GM18858 (cell line): Measurements from ENCODE around the gene TTC31.
"Not testable (repeated sequence)": the region's sequence is repeated elsewhere in the genome, so short reads cannot be mapped to it uniquely, and the experiment has no call there.

ENCODE experiments used
- ATAC-seq: cut with Tn5 transposase; IDR thresholded peaks from one replicate; pipeline ENCODE4 v1.9.1; 2021; ENCODE audit not compliant: unreplicated experiment

Gene TTC31

GRCh38 chr2:74483675-74484164 lies 839 bp downstream of the TTC31 start:
- not testable (repeated sequence) for ATAC-seq

DNA sequence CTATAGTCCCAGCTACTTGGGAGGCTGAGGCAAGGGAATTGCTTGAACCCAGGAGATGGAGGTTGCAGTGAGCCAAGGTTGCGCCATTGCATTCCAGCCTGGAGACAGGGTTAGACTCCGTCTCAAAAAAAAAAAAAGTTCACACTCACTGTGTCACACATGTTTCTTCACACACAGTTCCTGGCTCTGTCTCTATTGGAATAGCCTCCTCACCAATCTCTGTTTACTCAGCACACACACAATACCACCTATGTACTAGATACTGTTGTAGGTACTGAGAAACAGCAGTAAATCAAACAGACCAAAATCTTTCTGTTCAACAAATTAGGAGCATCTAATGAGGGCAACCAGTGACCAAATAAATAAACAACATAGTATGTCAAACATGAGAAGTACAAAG lies 3.3 kb downstream of the TTC31 start:
- ATAC-seq, result no peak

DNA sequence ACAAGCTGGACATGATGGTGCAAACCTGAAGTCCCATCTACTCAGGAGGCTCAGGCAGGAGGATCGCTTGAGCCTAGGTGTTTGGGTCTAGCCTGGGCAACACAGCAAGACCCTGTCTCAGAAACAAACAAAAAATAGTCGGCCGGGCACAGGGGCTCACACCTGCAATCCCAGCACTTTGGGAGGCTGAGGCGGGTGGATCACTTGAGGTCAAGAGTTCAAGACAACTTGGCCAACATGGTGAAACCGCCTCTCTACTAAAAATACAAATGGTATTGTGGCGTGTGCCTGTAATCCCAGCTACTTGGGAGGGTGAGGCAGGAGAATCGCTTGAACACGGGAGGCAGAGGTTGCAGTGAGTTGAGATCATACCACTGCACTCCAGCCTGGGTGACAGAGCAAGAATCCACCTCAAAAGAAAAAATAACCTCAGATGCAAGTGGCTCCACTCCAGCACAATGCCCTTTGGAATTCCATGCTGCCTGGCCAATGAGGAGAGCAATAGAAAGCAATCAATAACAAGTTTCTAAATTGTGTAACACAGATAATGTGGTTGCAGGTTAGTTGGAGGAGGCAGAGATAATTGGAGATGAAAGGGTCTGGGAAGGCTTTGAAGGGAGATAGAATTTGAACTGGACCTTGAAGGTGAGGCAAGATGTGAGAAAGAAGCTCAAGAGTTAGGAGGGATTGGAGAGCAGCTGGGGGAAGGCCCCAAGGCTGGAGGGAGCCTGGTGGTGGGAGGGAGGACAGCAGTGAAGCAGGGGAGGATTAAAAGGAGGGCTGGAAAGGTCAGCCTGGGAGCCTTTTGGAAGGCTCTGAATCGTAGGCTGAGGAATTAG lies 6.0 kb downstream of the TTC31 start:
- ATAC-seq, result no peak

DNA sequence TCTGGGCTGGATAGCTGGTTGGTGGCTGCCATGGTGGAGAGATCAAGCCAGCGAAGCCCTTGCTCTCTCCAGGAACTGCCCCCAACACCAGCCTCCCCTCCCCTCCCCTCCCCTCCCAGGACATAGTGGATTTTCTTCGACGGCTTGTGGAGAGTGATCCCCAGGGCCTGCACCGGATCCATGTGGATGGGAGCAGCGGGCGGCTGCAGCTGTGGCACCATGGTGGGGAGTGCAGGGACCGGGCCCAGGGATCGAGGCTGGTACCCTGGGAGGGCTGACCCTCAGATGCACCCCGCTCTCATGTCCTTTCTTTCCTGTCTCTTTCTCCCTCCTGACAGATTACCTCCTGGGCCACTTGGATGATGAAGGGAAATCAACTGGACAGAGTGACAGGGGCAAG lies 7.0 kb downstream of the TTC31 start:
- no peak for ATAC-seq

GRCh38 chr2:74491648-74492544 lies 9.0 kb downstream of the TTC31 start:
- ATAC-seq, result no peak

DNA sequence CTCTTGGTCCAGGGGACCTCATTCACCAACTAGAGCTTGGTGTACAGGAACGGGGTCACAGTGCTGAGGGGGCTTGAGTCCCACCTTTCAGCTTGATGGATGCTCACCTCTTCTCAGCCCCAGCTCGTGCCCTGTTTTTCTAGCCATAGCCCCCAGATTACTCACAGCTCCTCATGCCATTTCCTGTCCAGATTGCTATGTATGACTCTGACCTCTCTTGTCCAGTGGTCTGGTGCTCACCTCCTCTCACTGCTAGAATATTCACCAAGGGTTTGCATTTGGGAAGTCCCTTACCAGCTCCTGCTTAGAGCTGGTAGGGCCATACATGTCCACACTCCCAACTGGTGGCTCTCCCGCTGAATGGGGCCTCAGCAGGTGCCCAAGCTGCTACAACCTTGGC lies 10.7 kb downstream of the TTC31 start:
- no peak for ATAC-seq

DNA sequence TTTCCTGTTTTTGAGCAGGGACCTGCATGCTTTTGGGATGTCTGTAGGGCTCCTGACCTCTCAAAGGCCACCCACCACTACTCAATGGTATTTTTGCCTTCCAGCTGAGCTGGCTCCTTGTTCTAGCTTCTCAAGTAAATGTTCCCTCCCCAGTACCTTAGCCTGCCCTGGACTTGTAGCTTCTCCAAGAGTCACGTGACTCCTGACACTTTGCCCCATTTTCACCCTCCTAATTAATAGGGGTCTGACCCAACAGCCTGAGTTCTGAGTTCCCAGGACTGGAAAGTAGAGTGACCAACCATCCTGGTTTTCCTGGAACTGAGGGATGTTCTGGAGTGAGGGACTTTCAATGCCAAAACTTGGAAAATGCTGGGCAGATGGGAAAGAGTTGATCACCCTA lies 12.6 kb downstream of the TTC31 start:
- no peak for ATAC-seq

DNA sequence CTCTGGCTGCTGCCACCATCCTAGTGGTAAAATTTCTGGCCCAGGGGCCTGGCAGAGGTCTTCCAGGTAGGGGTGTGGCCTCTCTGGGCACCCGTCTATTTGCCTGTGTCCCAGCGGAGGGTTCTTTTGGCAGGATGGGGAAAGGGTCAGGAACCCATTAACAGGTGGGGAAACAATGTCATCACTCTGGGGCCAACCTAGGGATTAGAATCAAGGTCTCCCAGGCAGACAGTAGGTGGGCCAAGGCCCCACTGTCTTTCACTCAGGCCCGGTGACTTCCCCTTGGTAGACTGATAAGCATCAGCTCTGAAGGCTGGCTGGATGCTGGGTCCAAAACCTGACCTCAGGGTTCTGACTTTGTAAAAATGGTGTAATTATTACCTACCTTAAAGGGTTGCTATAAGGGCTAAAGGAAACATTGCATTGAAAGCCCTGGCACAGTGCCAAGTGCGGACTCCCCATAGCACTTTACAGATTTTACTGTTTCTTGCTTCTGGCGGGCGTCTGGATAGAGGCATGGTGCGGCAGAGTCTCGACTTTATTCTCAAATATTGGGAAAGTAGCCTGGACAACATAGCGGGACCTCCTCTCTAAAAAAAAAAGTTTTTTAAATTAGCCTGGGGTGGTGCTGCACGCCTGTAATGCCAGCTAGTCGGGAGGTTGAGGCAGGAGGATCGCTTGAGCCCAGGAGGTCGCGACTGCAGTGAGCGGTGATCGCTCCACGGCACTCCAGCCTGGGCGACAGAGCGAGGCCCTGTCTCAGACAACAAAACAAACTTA lies 14.3 kb downstream of the TTC31 start:
- ATAC-seq, result no peak

DNA sequence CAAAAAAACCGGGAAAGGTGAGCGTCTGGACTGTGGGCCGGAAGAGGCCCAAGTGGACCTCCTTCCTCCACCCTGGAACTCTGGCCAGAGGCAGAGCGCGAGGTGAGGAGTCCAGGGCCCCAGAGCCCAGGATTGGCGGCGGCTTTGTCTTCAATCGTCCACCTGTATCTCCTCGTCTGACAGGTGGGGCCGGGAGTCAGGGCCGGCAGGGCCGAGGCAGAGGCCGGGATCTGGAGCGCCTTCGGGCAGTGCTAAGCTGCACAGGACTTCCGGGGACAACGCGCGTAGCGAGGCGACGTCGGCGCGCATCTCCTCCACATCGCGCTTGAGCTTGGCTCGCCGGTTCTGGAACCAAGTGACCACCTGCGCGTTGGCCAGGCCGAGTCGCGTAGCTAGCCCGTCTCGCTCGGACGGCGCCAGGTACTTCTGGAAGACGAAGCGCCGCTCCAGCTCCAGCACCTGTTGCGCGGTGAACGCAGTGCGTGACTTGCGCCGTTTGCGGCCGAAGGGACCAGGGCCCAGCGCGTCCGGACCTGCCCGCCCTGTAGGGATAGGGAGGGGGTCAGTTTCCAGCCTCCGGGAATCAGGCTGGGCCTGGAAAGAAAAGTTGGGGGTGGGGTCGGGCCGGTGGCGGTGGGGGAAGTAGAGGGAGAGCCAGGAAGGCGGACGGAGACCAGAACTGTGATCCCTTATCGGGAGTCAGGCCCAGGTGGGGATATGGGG lies 15.1 kb downstream of the TTC31 start:
- no peak for ATAC-seq

DNA sequence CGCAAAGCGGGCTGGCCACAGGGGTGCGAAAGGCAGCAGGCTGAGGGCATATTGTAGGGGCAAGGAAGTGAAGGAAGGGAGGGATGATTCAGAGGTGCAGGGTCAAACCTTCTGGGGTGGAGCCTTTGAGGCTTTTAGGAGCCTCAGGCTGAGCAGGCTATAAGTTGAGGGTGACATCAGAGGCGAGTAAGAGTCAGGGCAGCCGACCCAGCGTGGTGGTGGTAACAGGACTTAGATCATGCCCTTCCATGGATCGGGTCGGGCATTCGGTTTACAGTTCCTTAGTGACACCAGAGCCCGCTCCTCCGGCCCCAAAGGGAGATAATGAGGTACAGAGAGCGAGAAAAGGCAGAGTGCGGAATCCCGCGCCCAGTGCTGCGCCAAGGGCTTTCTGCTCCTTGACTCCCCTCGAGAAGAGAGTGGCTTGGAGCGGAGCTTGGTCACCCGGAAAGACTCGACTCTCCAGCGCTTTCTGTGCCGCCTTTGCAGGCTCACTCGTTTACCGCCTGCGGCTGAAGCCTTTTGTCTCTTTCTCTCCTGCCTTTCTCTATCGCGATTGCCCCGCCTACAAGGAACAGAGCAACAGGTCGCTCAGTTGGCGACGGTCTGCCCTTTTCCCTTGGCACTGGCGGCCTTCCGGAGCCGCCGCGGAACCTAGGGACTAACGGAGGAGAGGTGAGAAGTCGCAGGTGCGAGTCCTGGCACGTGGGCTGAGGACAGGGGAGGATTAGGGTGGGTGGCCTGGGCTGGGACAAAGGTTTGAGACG lies 15.8 kb downstream of the TTC31 start:
- ATAC-seq, result no peak

GRCh38 chr2:74499267-74499939 lies 16.5 kb downstream of the TTC31 start, which contains the start of gene LBX2:
Gene LBX2, minus strand, starts transcription at chr2:74499603. Its CDS starts 66 bp downstream, at chr2:74499537.
- no peak for ATAC-seq

GRCh38 chr2:74499940-74500577 lies 17.2 kb downstream of the TTC31 start:
- no peak for ATAC-seq

DNA sequence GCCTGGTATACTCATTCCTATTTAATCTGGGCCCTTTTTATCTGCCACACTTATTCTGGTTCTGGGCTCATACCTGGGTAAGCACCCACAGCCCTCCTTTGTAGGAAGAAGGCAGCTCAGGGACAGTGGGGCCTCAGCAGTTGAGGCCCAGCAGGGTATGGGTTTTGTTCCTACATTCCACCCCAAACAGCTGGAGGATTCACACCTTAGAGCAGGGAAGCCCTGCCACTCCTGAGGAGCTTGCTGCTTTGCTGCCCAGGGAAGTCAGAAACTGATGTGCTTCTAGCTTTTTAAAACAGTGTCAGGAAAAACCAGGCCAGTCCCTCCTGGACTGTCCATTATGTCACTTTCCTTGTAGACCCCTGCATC lies 17.7 kb downstream of the TTC31 start:
- ATAC-seq, result no peak

GRCh38 chr2:74501335-74502071 lies 18.6 kb downstream of the TTC31 start:
- ATAC-seq, result no peak

GRCh38 chr2:74502147-74502719 lies 19.4 kb downstream of the TTC31 start:
- ATAC-seq, result no peak

DNA sequence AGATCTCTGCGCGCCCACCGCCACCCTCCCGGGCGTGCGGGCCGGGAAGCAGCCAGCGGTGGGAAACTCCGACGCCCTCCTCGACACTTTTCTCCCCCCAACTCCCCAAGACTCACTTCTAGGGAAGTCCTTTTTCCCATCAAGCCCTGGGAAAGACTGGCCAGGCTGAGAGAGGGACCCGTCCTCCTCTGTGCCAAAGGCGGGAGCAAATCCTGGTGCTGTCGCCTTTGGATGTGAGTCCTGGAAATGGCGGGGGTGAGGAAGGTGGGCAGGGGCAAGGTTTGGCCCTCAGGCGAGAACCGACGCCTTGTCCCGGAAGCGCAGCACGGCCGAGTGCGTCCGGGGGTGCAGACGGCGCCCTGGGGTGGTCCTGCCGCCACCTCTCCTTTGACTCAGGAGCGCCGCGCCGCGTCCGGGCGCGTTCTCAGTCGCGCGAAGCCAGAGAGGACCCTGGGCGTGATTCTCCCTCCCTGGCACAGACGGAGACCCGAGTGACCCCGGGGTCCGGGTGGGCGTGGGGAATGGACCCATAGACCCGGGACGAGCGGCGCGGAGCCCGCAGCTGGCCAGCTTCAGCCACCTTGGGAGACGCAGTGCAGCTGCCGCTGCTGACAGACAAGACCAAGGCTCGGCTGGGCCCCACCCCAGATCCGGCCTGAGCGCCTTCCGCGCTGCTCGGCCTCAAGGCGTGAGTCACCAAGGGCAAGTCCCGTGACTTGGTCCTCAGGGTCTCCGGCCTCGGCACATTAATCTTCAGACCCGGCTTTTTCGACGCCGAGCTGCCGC lies 20.0 kb downstream of the TTC31 start:
- ATAC-seq, result no peak
